Immature natural killer cell (primary cell): ENCODE results near the gene C11orf98. TPM values are rescaled to one million over a fixed set of nuclear protein-coding genes. Genes with fewer than 3 reads are reported as not detected.
"Not testable (repeated sequence)": the region's sequence is repeated elsewhere in the genome, so short reads cannot be mapped to it uniquely, and the experiment has no call there.

ENCODE experiments used
- DNase-seq, 3 donors: peaks; one replicate each; pipeline ENCODE4 v3.0.0; 2022; ENCODE audit warnings: mixed read lengths in 1 of 3
- H3K27ac Mint-ChIP-seq, 6 donors: one replicate each; pipeline ENCODE4 v1.8.0; 2020; ENCODE audit warnings: mixed read lengths in 6 of 6, mild to moderate bottlenecking in 5 of 6, inconsistent platforms in 4 of 6, moderate library complexity in 3 of 6
- H3K27me3 Mint-ChIP-seq, 3 donors: one replicate each; pipeline ENCODE4 v1.8.0; 2020 to 2021; ENCODE audit warnings: low read depth in 3 of 3, mild to moderate bottlenecking in 3 of 3, mixed read lengths in 3 of 3, moderate library complexity in 3 of 3, inconsistent platforms in 1 of 3
- H3K36me3 Mint-ChIP-seq, 3 donors: one replicate each; pipeline ENCODE4 v1.8.0; 2020; ENCODE audit warnings: mixed read lengths in 3 of 3, inconsistent platforms in 2 of 3, mild to moderate bottlenecking in 2 of 3
- H3K4me1 Mint-ChIP-seq, 2 donors: one replicate each; pipeline ENCODE4 v1.8.0; 2020; ENCODE audit warnings: inconsistent platforms in 2 of 2, mild to moderate bottlenecking in 2 of 2, mixed read lengths in 2 of 2, moderate library complexity in 1 of 2
- H3K4me3 Mint-ChIP-seq, 5 donors: one replicate each; pipeline ENCODE4 v1.8.0; 2020; ENCODE audit warnings: mild to moderate bottlenecking in 5 of 5, mixed read lengths in 5 of 5, inconsistent platforms in 3 of 5, moderate library complexity in 3 of 5
- H3K9me3 Mint-ChIP-seq, 6 donors: one replicate each; pipeline ENCODE4 v1.8.0; 2020; ENCODE audit warnings: mild to moderate bottlenecking in 6 of 6, mixed read lengths in 6 of 6, inconsistent platforms in 4 of 6, moderate library complexity in 3 of 6
- polyA plus RNA-seq, 3 donors: library from polyadenylated mRNA; unstranded; fragments of 300-500 nt; fragmentation: Illumina TruSeq; gene quantifications; one replicate each; pipeline ENCODE4 v1.2.3, GENCODE V29; 2021

The C11orf98 gene
- polyA plus RNA-seq, 3 donors from 2014 or later = 125 to 152 (median 136) TPM

DNA sequence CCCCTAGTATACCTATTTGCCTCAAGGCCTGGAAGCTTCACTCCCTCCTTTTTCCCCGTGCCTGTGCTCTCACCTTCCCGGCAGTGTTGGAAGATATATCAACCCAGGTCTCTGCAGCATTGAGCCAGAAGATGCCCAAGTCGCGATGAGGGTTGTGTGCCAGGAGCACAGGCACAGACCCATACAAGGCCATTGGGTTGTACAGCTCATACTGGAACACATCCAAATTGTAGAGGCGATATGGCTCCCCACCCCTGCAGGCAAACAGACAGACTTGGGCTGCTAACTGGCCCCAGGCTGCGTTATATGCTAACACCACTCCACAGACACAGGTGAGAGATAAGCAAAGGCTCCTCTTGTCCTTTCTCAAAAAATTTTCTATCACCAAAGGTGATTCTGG, 32.5 kb downstream of the C11orf98 start:
- Mint-ChIP-seq H3K27ac (peak overlapping the region in 2 of 6 donors; percentile 55 to 59), H3K4me3 (no peak overlapping the region), H3K36me3 (peaks cover 23 to 70% (median 33%) of the 10 kb centered on the region in 3 donors), H3K9me3 (no peaks in the 10 kb centered on the region), H3K4me1 (peaks cover 16 to 17% of the 10 kb centered on the region in 2 donors), H3K27me3 (peaks cover 0 to 5% (median 2%) of the 10 kb centered on the region in 3 donors)
- no peak for DNase-seq

DNA sequence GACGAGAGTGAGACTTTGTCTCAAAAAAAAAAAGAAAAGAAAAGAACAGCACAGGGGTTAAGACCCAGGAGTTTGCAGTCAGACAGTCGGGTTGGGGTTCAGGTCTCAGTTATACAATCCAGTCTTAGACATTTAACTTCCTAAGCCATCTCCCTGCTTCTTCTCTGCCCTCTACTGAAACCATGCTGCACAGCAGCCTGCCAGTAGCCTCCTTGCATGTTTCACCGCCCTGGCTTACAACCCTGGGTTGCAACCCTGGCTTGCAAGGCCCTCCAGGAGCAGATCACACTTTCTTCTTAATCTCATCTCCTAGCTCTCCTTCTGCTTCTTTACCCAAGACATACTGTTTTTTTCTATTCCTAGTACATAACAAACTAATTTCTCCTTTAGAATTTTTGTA, 37.3 kb downstream of the C11orf98 start:
- peaks cover 15 to 62% (median 28%) of the 10 kb centered on the region in 3 donors for H3K36me3 Mint-ChIP-seq
- peaks cover 0 to 5% (median under 1%) of the 10 kb centered on the region in 3 donors for H3K27me3 Mint-ChIP-seq
- no peak overlapping the region for H3K4me3 Mint-ChIP-seq
- DNase-seq = no peak
- peak overlapping the region in 2 of 6 donors; percentile 26 to 75 for H3K27ac Mint-ChIP-seq
- peaks cover 0 to 3% of the 10 kb centered on the region in 2 donors for H3K4me1 Mint-ChIP-seq
- no peaks in the 10 kb centered on the region for H3K9me3 Mint-ChIP-seq

GRCh38 chr11:62622476-62623089, 42.4 kb downstream of the C11orf98 start:
- Mint-ChIP-seq H3K4me1 (peaks cover 26 to 27% of the 10 kb centered on the region in 2 donors), H3K27me3 (peaks cover 0 to 10% (median 9%) of the 10 kb centered on the region in 3 donors), H3K4me3 (peak overlapping the region; percentile 70 to 89 (median 77)), H3K36me3 (peaks cover 6 to 25% (median 9%) of the 10 kb centered on the region in 3 donors), H3K27ac (peak overlapping the region; percentile 91 to 100 (median 94)), H3K9me3 (no peaks in the 10 kb centered on the region)
- DNase-seq = no peak

DNA sequence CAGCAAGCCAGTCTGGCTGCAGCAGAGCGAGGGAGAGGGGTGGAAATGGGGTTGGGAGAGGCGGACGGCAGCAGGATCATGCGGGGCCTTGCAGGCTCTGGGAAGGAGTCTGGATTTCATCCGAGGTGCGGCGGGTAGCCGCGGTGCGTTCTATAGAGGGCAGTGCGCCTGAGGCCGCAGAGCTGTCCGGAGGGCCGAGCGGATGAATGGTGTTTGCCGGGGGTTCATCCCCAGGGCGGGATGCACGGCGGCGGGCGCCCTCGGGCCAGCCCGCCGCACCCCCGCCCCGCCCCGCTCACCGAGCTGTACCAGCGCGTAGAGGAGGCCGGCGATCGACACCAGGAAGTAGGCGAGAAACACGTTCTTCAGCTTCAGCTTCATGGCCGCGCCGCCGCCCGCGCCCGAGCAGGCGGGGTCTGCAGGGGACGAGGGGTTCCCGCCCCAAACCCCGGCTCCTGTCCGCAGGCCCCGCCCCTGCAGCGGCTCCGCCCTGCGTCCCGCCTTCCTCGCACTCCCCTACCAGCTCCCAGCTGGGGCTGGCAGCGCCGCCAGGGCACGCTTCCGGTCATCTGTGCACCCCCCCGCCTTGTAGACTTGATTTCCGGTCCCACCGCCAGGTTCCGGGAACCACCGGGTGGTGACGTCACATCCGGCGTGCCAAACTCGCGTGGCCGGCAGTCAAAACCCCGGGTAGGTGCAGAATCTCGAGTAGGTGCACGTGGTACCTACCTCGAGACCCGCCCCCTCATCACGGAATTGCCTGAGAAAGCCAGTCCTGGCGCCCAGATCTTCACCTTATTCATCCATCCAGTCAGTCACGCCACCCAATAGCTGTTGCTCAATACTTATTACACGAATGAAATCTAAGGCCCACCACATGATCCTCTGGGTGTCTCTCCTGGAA, 43.2 kb downstream of the C11orf98 start, which contains the start of gene B3GAT3:
Gene B3GAT3 (minus strand): TSS at position 420 of the 904 bp plus-strand sequence. CDS start 39 bp downstream, at position 381.
- H3K4me1 Mint-ChIP-seq = peaks cover 26 to 27% of the 10 kb centered on the region in 2 donors
- H3K36me3 Mint-ChIP-seq = peaks cover 5 to 20% (median 6%) of the 10 kb centered on the region in 3 donors
- peaks cover 0 to 10% (median 9%) of the 10 kb centered on the region in 3 donors for H3K27me3 Mint-ChIP-seq
- DNase-seq = peak; percentile 98
- peak within 1 kb of the TSS; percentile 89 to 96 (median 91) for H3K4me3 Mint-ChIP-seq
- H3K27ac Mint-ChIP-seq = peak within 1 kb of the TSS; percentile 91 to 100 (median 95)
- H3K9me3 Mint-ChIP-seq = no peaks in the 10 kb centered on the region

- Mint-ChIP-seq H3K4me3 (peak overlapping the region; percentile 89 to 96 (median 91)), H3K27me3 (peaks cover 0 to 10% (median 9%) of the 10 kb centered on the region in 3 donors), H3K9me3 (no peaks in the 10 kb centered on the region), H3K27ac (peak overlapping the region; percentile 91 to 97 (median 95)), H3K36me3 (peaks cover 3 to 19% (median 6%) of the 10 kb centered on the region in 3 donors), H3K4me1 (peaks cover 26 to 27% of the 10 kb centered on the region in 2 donors)
- DNase-seq = no peak
These were observed 43.9 kb downstream of the C11orf98 start for GRCh38 chr11:62621027-62621566.

DNA sequence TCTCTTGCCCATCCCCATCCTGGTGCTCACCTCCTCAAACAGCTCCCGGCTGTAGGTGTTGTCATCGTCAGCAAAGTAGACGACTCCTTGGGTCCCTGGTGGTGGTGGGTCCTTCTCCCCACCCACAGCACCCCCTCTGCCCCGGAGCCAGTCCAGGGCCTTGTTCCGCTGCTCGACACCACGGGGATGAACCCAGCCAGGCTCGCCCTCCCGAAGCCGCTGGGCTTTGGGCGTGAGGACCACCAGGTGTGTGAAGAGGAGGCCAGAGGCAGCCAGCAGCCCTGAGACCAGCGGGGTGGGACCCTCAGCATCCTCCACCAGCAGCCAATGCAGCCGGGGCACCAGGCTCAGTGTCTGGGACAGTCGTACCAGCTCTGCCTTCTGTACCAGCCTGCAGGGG, 48.1 kb downstream of the C11orf98 start:
- H3K4me3 Mint-ChIP-seq, H3K27ac Mint-ChIP-seq, H3K9me3 Mint-ChIP-seq, H3K27me3 Mint-ChIP-seq, DNase-seq: not testable (repeated sequence)
- Mint-ChIP-seq H3K4me1 (peaks cover 25 to 28% of the 10 kb centered on the region in 2 donors), H3K36me3 (peaks cover 0 to 12% (median 3%) of the 10 kb centered on the region in 3 donors)

DNA sequence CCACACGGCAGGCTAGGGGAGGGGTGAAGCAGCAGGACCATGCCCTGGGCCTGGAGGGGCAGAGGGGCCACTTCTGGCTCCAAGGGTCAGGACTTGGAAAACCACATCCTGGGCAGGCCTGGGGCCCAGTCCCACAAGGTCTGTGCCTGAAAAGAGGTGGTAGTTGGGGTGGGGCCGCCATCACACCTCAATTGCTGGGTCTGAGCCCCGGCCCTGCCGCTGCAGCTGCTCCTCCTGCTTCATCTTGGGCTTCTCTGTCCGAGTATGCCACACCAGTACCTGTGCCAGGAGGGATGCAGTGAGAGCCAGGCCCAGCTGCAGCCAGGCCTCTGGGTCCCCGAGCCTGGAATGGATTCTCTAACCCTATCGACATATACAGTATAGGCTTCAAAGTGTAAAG, 49.5 kb downstream of the C11orf98 start:
- H3K4me1 Mint-ChIP-seq = peaks cover 26% of the 10 kb centered on the region in 2 donors
- peaks cover 0 to 5% (median 3%) of the 10 kb centered on the region in 3 donors for H3K27me3 Mint-ChIP-seq
- H3K27ac Mint-ChIP-seq = no peak overlapping the region
- DNase-seq = no peak
- H3K9me3 Mint-ChIP-seq = no peaks in the 10 kb centered on the region
- H3K36me3 Mint-ChIP-seq = peaks cover 0 to 12% (median 3%) of the 10 kb centered on the region in 3 donors
- H3K4me3 Mint-ChIP-seq = no peak overlapping the region

- no peaks in the 10 kb centered on the region for H3K9me3 Mint-ChIP-seq
- H3K4me1 Mint-ChIP-seq = peaks cover 25 to 26% of the 10 kb centered on the region in 2 donors
- peaks cover 0 to 7% (median 3%) of the 10 kb centered on the region in 3 donors for H3K27me3 Mint-ChIP-seq
- no peak for DNase-seq
- peaks cover 0 to 14% (median 7%) of the 10 kb centered on the region in 3 donors for H3K36me3 Mint-ChIP-seq
- peak overlapping the region in 2 of 5 donors; percentile 7 to 61 for H3K4me3 Mint-ChIP-seq
- H3K27ac Mint-ChIP-seq = peak overlapping the region; percentile 71 to 88 (median 78)
These were observed 50.7 kb downstream of the C11orf98 start for GRCh38 chr11:62614275-62614674.

GRCh38 chr11:62613291-62613778, 51.7 kb downstream of the C11orf98 start:
- peak overlapping the region; percentile 74 to 88 (median 82) for H3K27ac Mint-ChIP-seq
- H3K4me1 Mint-ChIP-seq = peaks cover 22 to 27% of the 10 kb centered on the region in 2 donors
- no peaks in the 10 kb centered on the region for H3K9me3 Mint-ChIP-seq
- H3K4me3 Mint-ChIP-seq = peak overlapping the region in 3 of 5 donors; percentile 56 to 69 (median 63)
- DNase-seq = no peak
- peaks cover 0 to 11% (median 5%) of the 10 kb centered on the region in 3 donors for H3K36me3 Mint-ChIP-seq
- H3K27me3 Mint-ChIP-seq = peaks cover 0 to 7% (median 3%) of the 10 kb centered on the region in 3 donors

Other genes with a start within 250 kb of the C11orf98 start
- not detected for gene SCGB1A1, start 246.2 kb downstream of the C11orf98 start, polyA plus RNA-seq
- gene AHNAK, start 118.4 kb downstream of the C11orf98 start, polyA plus RNA-seq = 100 to 1,000 TPM in 1 of 3 donors, 10 to 100 TPM in 2; 45.0 to 217 (median 57.2) TPM
- gene EEF1G, start 91.3 kb downstream of the C11orf98 start, polyA plus RNA-seq = 100 to 1,000 TPM; 628 to 849 (median 821) TPM
- 10 to 100 TPM in 2 of 3 donors, 1 to 10 TPM in 1; 7.3 to 16.2 (median 12.5) TPM for gene TUT1, start 73.7 kb downstream of the C11orf98 start, polyA plus RNA-seq
- 10 to 100 TPM in 2 of 3 donors, 1 to 10 TPM in 1; 9.7 to 48.4 (median 22.4) TPM for gene MTA2, start 63.3 kb downstream of the C11orf98 start, polyA plus RNA-seq
- gene EML3, start 52.4 kb downstream of the C11orf98 start, polyA plus RNA-seq = 10 to 100 TPM; 15.9 to 25.8 (median 17.9) TPM
- gene ROM1, start 52.0 kb downstream of the C11orf98 start, polyA plus RNA-seq = 1 to 10 TPM in 2 of 3 donors, under 1 TPM in 1; 0.17 to 2.1 (median 1.6) TPM
- gene B3GAT3, start 43.2 kb downstream of the C11orf98 start, polyA plus RNA-seq = 10 to 100 TPM; 35.5 to 54.1 (median 49.7) TPM
- gene GANAB, start 18.6 kb downstream of the C11orf98 start, polyA plus RNA-seq = 100 to 1,000 TPM; 135 to 246 (median 167) TPM
- gene INTS5, start 11.9 kb downstream of the C11orf98 start, polyA plus RNA-seq = 10 to 100 TPM; 19.1 to 43.9 (median 22.4) TPM
- 1 to 10 TPM in 2 of 3 donors, not detected in 1; 2.1 to 4.4 TPM for gene CSKMT, start 102 bp upstream of the C11orf98 start, polyA plus RNA-seq
- 10 to 100 TPM; 13.9 to 18.0 (median 14.0) TPM for gene UQCC3, start 6.5 kb upstream of the C11orf98 start, polyA plus RNA-seq
- gene LBHD1, start 7.1 kb upstream of the C11orf98 start, polyA plus RNA-seq = 10 to 100 TPM in 1 of 3 donors, 1 to 10 TPM in 2; 6.3 to 11.4 (median 6.5) TPM
- gene UBXN1, start 13.9 kb upstream of the C11orf98 start, polyA plus RNA-seq = 100 to 1,000 TPM in 2 of 3 donors, 10 to 100 TPM in 1; 93.1 to 152 (median 152) TPM
- gene LRRN4CL, start 24.3 kb upstream of the C11orf98 start, polyA plus RNA-seq = not detected
- gene BSCL2, start 42.2 kb upstream of the C11orf98 start, polyA plus RNA-seq = 10 to 100 TPM; 52.5 to 54.1 (median 53.6) TPM
- not detected for gene GNG3, start 42.5 kb upstream of the C11orf98 start, polyA plus RNA-seq
- gene HNRNPUL2, start 62.2 kb upstream of the C11orf98 start, polyA plus RNA-seq = 1 to 10 TPM in 2 of 3 donors, under 1 TPM in 1; 0.97 to 4.8 (median 1.1) TPM
- 10 to 100 TPM; 11.2 to 19.0 (median 14.5) TPM for gene TTC9C, start 63.3 kb upstream of the C11orf98 start, polyA plus RNA-seq
- 10 to 100 TPM in 1 of 3 donors, 1 to 10 TPM in 2; 4.1 to 14.2 (median 5.5) TPM for gene ZBTB3, start 89.0 kb upstream of the C11orf98 start, polyA plus RNA-seq
- gene POLR2G, start 96.4 kb upstream of the C11orf98 start, polyA plus RNA-seq = 100 to 1,000 TPM; 397 to 564 (median 472) TPM
- gene TAF6L, start 106.2 kb upstream of the C11orf98 start, polyA plus RNA-seq = 1 to 10 TPM; 3.8 to 9.6 (median 7.3) TPM
- gene TMEM179B, start 122.2 kb upstream of the C11orf98 start, polyA plus RNA-seq = 100 to 1,000 TPM; 162 to 290 (median 174) TPM
- 10 to 100 TPM; 47.9 to 69.7 (median 63.2) TPM for gene TMEM223, start 126.8 kb upstream of the C11orf98 start, polyA plus RNA-seq
- 10 to 100 TPM; 42.9 to 73.3 (median 66.0) TPM for gene NXF1, start 140.2 kb upstream of the C11orf98 start, polyA plus RNA-seq
- 10 to 100 TPM; 46.9 to 47.7 (median 47.6) TPM for gene STX5, start 166.8 kb upstream of the C11orf98 start, polyA plus RNA-seq
- gene TEX54, start 167.6 kb upstream of the C11orf98 start, polyA plus RNA-seq = 1 to 10 TPM in 2 of 3 donors, not detected in 1; 2.0 to 3.1 TPM
- 10 to 100 TPM; 28.8 to 39.0 (median 31.9) TPM for gene WDR74, start 174.4 kb upstream of the C11orf98 start, polyA plus RNA-seq
- 100 to 1,000 TPM; 134 to 162 (median 156) TPM for gene SLC3A2, start 215.7 kb upstream of the C11orf98 start, polyA plus RNA-seq